Measurements from ENCODE around the gene KIAA1328. TPM values are rescaled to one million over a fixed set of nuclear protein-coding genes. Genes with fewer than 3 reads are reported as not detected.

The KIAA1328 gene
- total RNA-seq = 13.3 and 14.8 TPM in 2 replicates

GRCh38 chr18:36828630-36829361 is at the start of gene KIAA1328, which contains the start of gene TPGS2:
TSS of gene KIAA1328 (plus strand) at chr18:36829127. CDS start at chr18:36829139, 12 bp downstream.
TSS of gene TPGS2 (minus strand) at chr18:36829002. CDS start at chr18:36828767, 235 bp downstream.

Other genes with a start within 250 kb of the KIAA1328 start
- 181 and 208 TPM in 2 replicates for gene TPGS2, start 125 bp upstream of the KIAA1328 start, total RNA-seq

Measured in articular chondrocyte of knee joint (primary cell).